ENCODE data around the gene CAMK1G. TPM values are rescaled to one million over a fixed set of nuclear protein-coding genes. Genes with fewer than 3 reads are reported as not detected.

CAMK1G gene
- total RNA-seq, 1 donor from 2014 or later, result 2.4 TPM

DNA sequence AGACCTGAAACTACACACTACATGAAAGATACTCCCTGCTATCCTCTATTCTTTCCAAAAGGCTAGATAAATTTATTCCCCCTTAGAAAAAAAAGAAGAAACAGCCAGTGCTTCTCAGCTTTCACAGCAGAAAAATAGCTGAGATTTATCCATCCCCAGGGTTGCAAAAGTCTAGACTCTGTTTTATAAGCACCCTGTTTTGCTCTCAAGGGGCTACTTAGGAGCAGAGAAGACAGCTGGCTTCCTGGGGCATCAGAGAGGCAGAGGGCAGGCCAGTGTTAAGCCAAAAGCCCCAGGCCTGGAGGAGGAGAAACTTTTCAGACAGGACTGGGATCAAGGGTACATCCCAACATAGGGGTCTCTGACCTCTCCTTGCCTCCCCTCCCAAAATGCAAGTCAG is 64.8 kb downstream of the CAMK1G start:
- Mint-ChIP-seq H3K4me1 (ENCODE audit: low read depth) (peaks cover 24% of the 10 kb centered on the region), H3K27me3 (peaks cover 10% of the 10 kb centered on the region), H3K36me3 (ENCODE audit: insufficient read depth) (peaks cover 3% of the 10 kb centered on the region), H3K9me3 (ENCODE audit: low read depth) (no peaks in the 10 kb centered on the region), H3K4me3 (ENCODE audit: low read depth) (no peak overlapping the region), H3K27ac (no peak overlapping the region)
- TF ChIP-seq, protein P1, sequence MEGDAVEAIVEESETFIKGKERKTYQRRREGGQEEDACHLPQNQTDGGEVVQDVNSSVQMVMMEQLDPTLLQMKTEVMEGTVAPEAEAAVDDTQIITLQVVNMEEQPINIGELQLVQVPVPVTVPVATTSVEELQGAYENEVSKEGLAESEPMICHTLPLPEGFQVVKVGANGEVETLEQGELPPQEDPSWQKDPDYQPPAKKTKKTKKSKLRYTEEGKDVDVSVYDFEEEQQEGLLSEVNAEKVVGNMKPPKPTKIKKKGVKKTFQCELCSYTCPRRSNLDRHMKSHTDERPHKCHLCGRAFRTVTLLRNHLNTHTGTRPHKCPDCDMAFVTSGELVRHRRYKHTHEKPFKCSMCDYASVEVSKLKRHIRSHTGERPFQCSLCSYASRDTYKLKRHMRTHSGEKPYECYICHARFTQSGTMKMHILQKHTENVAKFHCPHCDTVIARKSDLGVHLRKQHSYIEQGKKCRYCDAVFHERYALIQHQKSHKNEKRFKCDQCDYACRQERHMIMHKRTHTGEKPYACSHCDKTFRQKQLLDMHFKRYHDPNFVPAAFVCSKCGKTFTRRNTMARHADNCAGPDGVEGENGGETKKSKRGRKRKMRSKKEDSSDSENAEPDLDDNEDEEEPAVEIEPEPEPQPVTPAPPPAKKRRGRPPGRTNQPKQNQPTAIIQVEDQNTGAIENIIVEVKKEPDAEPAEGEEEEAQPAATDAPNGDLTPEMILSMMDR (IDR thresholded peaks at IDR 0.05; ENCODE audit: unreplicated experiment), result no peak
- DNase-seq (ENCODE audit: low spot score, unreplicated experiment), result no peak

DNA sequence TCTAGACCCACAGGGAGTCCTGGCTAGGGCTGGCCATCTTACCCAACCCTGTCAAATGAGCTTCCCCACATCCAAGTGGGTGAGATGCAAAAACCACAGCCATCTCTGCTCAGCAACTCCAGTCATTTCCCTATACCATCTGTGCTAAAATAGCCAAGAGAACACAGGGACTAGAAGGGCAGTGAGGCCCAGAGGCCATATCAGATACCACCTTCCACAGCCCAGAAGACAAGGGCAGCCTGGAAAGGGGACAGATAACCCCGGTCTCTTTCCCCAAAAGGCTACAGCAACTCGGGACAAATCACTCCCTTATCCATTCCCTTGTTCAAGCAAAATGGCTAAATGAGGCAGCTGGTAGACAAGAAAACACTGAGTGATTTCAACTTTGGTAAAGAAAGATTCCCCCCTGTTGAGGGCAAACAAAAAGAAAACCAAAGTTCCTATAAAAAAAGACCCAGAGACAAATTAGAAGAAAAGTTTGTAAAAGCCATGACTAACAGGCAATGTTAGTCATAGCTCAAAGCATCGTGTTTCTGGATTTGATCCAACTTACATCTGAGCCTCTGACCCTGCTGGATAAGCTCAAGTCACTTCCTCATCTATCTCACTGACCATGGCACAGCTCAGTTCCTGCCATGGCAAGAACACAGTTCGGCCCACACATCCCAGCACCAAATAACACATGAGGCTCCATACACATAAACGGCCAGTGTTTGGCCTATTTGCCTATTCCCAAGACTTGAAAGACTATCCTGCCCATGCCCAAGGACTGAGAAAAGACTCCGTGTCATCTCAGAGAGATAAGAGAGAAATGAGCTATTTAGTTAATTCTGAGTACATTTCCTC is 65.6 kb downstream of the CAMK1G start:
- Mint-ChIP-seq H3K4me1 (ENCODE audit: low read depth) (peaks cover 32% of the 10 kb centered on the region), H3K9me3 (ENCODE audit: low read depth) (no peaks in the 10 kb centered on the region), H3K4me3 (ENCODE audit: low read depth) (no peak overlapping the region), H3K27ac (no peak overlapping the region), H3K27me3 (peaks cover 10% of the 10 kb centered on the region), H3K36me3 (ENCODE audit: insufficient read depth) (peaks cover 3% of the 10 kb centered on the region)
- DNase-seq (ENCODE audit: low spot score, unreplicated experiment), result no peak
- TF ChIP-seq, protein P1 (IDR thresholded peaks at IDR 0.05; ENCODE audit: unreplicated experiment), result no peak

DNA sequence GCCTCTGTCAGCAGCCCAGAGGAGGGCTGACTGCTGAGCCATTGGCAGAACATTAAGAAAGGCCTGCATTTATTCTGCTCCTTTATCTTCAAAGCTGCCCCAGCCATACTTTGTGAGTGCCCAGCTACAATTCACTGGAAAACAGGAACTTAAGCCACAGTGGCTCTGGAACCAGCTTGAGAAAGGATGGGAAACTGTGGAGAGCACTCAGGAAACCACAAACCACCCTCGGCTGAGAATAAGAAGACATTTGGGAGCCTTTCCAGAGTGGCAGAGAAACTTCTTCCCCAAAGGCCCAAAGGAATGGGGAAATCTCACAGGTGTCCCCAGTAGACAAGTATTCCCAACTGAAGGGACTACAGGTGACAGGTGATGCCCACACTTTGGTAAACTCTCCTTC is 66.9 kb downstream of the CAMK1G start:
- Mint-ChIP-seq H3K9me3 (ENCODE audit: low read depth) (no peaks in the 10 kb centered on the region), H3K27ac (no peak overlapping the region), H3K4me1 (ENCODE audit: low read depth) (peaks cover 44% of the 10 kb centered on the region), H3K36me3 (ENCODE audit: insufficient read depth) (peaks cover 1% of the 10 kb centered on the region), H3K27me3 (peaks cover 6% of the 10 kb centered on the region), H3K4me3 (ENCODE audit: low read depth) (no peak overlapping the region)
- TF ChIP-seq, protein P1 (IDR thresholded peaks at IDR 0.05; ENCODE audit: unreplicated experiment), result no peak
- no peak for DNase-seq (ENCODE audit: low spot score, unreplicated experiment)

DNA sequence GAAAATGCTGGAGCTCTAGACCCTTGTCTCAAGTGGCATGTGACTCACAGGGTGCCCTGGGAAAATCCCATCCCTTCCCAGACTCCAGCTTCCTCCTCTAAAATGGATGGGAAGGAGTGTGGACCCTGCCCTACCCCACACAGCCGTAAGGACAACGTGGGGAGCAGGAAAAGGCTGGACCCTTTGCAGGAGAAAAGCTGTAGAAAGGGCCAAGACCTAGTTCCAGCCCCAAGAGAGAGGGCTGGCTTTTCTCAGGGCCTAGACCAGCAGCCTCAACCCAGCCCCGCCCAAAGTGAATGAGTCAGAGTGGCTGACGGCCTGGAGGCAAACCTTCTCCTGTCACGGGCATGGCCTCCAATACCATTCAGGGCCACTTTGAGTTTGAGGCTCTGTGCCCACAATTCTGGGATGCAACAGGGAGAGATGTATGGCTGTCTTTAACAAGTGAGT is 67.6 kb downstream of the CAMK1G start:
- no peaks in the 10 kb centered on the region for H3K9me3 Mint-ChIP-seq (ENCODE audit: low read depth)

DNA sequence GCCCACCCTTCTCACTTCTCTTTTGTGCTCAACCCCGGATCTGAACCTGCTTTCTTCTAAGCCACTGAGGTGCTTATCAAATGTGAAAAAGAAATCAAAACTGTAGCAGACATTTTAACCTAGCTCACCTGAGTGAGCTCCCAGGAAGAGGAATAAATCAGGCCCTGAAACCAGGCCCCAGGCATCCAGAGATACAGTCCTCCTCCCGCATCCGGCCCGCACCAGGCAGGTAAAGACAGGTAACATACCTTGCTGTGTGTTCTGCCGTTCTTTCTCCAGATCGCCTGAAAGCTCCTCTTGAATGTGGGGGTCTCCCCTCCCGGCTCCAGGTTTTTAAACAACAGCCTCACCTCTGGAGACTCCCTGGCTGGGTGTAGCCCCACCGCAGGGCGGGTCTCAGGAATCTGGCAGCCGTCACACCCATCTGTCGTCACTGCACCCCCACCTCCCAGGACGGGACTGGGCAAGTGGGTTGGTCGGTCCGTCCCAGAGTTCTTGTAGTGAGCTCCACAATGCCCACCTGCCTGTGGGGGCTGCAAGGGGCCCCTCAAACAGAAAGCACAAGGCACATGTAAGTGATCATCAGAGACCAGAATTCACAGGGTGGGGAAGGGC is 68.7 kb downstream of the CAMK1G start, which contains the start of gene LAMB3:
TSS of gene LAMB3 (minus strand) at position 305 of the 615 bp plus-strand sequence. CDS start 1,481 bp downstream, outside the sequence.
- TF ChIP-seq, protein P1 (IDR thresholded peaks at IDR 0.05; ENCODE audit: unreplicated experiment), result no peak
- Mint-ChIP-seq H3K9me3 (ENCODE audit: low read depth) (no peaks in the 10 kb centered on the region), H3K27me3 (peaks cover 6% of the 10 kb centered on the region), H3K4me3 (ENCODE audit: low read depth) (peak within 1 kb of the TSS; percentile 54), H3K36me3 (ENCODE audit: insufficient read depth) (no peaks in the 10 kb centered on the region), H3K4me1 (ENCODE audit: low read depth) (peaks cover 42% of the 10 kb centered on the region), H3K27ac (peak within 1 kb of the TSS; percentile 93)
- DNase-seq (ENCODE audit: low spot score, unreplicated experiment), result no peak

More for the DNA sequence above, 67.6 kb downstream of the CAMK1G start:
- H3K27ac Mint-ChIP-seq, result peak overlapping the region; percentile 37
- peaks cover 1% of the 10 kb centered on the region for H3K36me3 Mint-ChIP-seq (ENCODE audit: insufficient read depth)
- no peak overlapping the region for H3K4me3 Mint-ChIP-seq (ENCODE audit: low read depth)
- peaks cover 6% of the 10 kb centered on the region for H3K27me3 Mint-ChIP-seq
- H3K4me1 Mint-ChIP-seq (ENCODE audit: low read depth), result peaks cover 42% of the 10 kb centered on the region
- TF ChIP-seq, protein P1 (IDR thresholded peaks at IDR 0.05; ENCODE audit: unreplicated experiment), result no peak
- no peak for DNase-seq (ENCODE audit: low spot score, unreplicated experiment)
